Measurements from ENCODE around the gene SKI. TPM values are rescaled to one million over a fixed set of nuclear protein-coding genes. Genes with fewer than 3 reads are reported as not detected.

SKI gene
- total RNA-seq, 2 experiments from 2014 or later = 41.2 to 41.4 TPM

DNA sequence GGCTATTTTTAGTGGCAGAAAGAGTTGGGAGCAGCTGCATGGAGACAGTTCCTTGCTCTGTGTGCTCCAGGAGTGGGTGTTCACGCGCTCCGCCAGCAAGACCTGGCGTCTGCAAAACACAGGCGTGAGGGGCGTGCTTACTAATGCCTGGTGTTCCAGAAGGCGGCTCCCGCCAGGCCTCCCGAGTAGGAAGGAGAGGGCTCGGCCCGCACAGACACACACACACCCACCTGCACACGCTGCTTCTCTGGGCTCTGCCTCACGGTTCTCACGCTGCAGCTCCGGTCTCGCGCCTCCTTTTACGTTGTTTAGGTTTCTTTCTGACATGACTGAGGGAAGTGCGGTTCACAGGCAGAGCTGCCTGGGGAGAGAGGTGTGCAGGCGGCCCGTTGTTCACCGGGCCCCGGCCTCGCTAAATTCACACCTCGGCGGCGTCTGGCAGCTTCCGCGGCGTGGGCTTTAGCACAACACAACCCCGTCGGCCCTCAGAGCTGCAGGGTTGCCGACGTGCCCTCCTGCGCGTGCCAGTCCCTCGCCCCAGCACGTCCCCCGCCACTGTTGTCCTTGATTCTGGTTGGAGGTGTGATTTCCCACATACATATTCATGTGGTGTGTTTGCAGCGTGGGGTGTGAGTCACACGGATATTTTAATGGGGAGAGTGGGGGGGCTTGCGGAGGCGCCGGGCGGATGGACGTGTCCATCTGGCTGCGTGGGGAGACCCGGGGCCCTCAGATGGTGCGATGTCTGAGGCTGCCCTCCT lies 77.0 kb downstream of the SKI start:
- ChIA-PET POLR2A (no interaction called here), CTCF (no interaction called here)
- H3K4me3 Mint-ChIP-seq = no peak overlapping the region
- H3K27ac Mint-ChIP-seq = no peak overlapping the region
- peaks cover 30% of the 10 kb centered on the region for H3K4me1 Mint-ChIP-seq (ENCODE audit: low read depth)
- ATAC-seq (no peak), DNase-seq (no peak)
- no peaks in the 10 kb centered on the region for H3K27me3 Mint-ChIP-seq (ENCODE audit: low read depth)
- H3K36me3 Mint-ChIP-seq (ENCODE audit: low read depth) = peaks cover 39% of the 10 kb centered on the region
- no peaks in the 10 kb centered on the region for H3K9me3 Mint-ChIP-seq (ENCODE audit: insufficient read depth)

GRCh38 chr1:2306151-2306978 lies 78.2 kb downstream of the SKI start:
- DNase-seq (no peak), ATAC-seq (no peak)
- Mint-ChIP-seq H3K27me3 (ENCODE audit: low read depth) (no peaks in the 10 kb centered on the region), H3K4me3 (no peak overlapping the region), H3K36me3 (ENCODE audit: low read depth) (peaks cover 39% of the 10 kb centered on the region), H3K27ac (no peak overlapping the region), H3K9me3 (ENCODE audit: insufficient read depth) (no peaks in the 10 kb centered on the region), H3K4me1 (ENCODE audit: low read depth) (peaks cover 20% of the 10 kb centered on the region)
- ChIA-PET POLR2A (no interaction called here), CTCF (interaction anchor here (1.3 kb wide), 1 partner anchor 17 kb away, joined by 3 read pairs; no protein-coding TSS in a partner anchor)

GRCh38 chr1:2307064-2307605 lies 79.0 kb downstream of the SKI start:
- DNase-seq (no peak), ATAC-seq (no peak)
- ChIA-PET CTCF (interaction anchor here (1.3 kb wide), 1 partner anchor 18 kb away, joined by 3 read pairs; no protein-coding TSS in a partner anchor), POLR2A (interaction anchor here (0.6 kb wide), 1 partner anchor 52 kb away, joined by 3 read pairs; no protein-coding TSS in a partner anchor)
- peaks cover 16% of the 10 kb centered on the region for H3K4me1 Mint-ChIP-seq (ENCODE audit: low read depth)
- no peaks in the 10 kb centered on the region for H3K27me3 Mint-ChIP-seq (ENCODE audit: low read depth)
- H3K9me3 Mint-ChIP-seq (ENCODE audit: insufficient read depth) = no peaks in the 10 kb centered on the region
- no peak overlapping the region for H3K27ac Mint-ChIP-seq
- no peak overlapping the region for H3K4me3 Mint-ChIP-seq
- peaks cover 39% of the 10 kb centered on the region for H3K36me3 Mint-ChIP-seq (ENCODE audit: low read depth)

DNA sequence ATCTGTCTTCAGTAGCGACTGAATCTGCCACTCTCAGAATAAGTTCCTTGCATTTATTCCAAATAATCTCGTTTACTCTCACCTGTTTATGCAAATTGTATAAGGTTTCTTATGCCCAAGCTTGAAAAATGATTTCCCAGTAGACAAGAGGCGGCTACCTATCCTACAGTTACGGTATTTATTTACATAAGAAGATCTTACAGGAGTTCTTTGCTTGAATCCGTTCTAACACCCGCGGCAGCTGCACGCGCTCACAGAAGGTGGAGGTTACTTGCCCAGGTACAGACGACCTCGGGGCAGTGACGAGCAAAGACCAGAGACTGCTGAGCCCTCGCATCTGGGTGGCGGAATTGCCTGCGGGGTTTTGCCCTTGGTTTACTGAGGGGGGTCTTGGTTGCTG lies 79.9 kb downstream of the SKI start:
- ATAC-seq (no peak), DNase-seq (no peak)
- Mint-ChIP-seq H3K27me3 (ENCODE audit: low read depth) (no peaks in the 10 kb centered on the region), H3K9me3 (ENCODE audit: insufficient read depth) (no peaks in the 10 kb centered on the region), H3K36me3 (ENCODE audit: low read depth) (peaks cover 39% of the 10 kb centered on the region), H3K27ac (no peak overlapping the region), H3K4me1 (ENCODE audit: low read depth) (peaks cover 19% of the 10 kb centered on the region), H3K4me3 (no peak overlapping the region)
- CTCF ChIA-PET = no interaction called here
- POLR2A ChIA-PET = interaction anchor here (0.6 kb wide), 1 partner anchor 53 kb away, joined by 3 read pairs; no protein-coding TSS in a partner anchor

- ChIA-PET CTCF (no interaction called here), POLR2A (no interaction called here)
- Mint-ChIP-seq H3K4me3 (no peak overlapping the region), H3K36me3 (ENCODE audit: low read depth) (peaks cover 31% of the 10 kb centered on the region), H3K27ac (no peak overlapping the region), H3K9me3 (ENCODE audit: insufficient read depth) (no peaks in the 10 kb centered on the region), H3K4me1 (ENCODE audit: low read depth) (peaks cover 17% of the 10 kb centered on the region), H3K27me3 (ENCODE audit: low read depth) (no peaks in the 10 kb centered on the region)
- DNase-seq = no peak
- no peak for ATAC-seq
Observed at GRCh38 chr1:2308844-2309243, 80.7 kb downstream of the SKI start.

GRCh38 chr1:2310332-2311183 lies 82.4 kb downstream of the SKI start:
- CTCF ChIA-PET = interaction anchor here (1.7 kb wide), 1 partner anchor 116 kb away, joined by 7 read pairs; the partner anchor contains the start of gene FAAP20
- POLR2A ChIA-PET = interaction anchor here (0.9 to 1.5 kb wide), 3 partner anchors 9 to 116 kb away, joined by 3 to 5 read pairs (median 3); partner anchors contain the start of gene FAAP20
- no peaks in the 10 kb centered on the region for H3K27me3 Mint-ChIP-seq (ENCODE audit: low read depth)
- H3K4me1 Mint-ChIP-seq (ENCODE audit: low read depth) = peaks cover 20% of the 10 kb centered on the region
- DNase-seq (no peak), ATAC-seq (no peak)
- peaks cover 23% of the 10 kb centered on the region for H3K36me3 Mint-ChIP-seq (ENCODE audit: low read depth)
- no peak overlapping the region for H3K27ac Mint-ChIP-seq
- H3K4me3 Mint-ChIP-seq = no peak overlapping the region
- H3K9me3 Mint-ChIP-seq (ENCODE audit: insufficient read depth) = no peaks in the 10 kb centered on the region

DNA sequence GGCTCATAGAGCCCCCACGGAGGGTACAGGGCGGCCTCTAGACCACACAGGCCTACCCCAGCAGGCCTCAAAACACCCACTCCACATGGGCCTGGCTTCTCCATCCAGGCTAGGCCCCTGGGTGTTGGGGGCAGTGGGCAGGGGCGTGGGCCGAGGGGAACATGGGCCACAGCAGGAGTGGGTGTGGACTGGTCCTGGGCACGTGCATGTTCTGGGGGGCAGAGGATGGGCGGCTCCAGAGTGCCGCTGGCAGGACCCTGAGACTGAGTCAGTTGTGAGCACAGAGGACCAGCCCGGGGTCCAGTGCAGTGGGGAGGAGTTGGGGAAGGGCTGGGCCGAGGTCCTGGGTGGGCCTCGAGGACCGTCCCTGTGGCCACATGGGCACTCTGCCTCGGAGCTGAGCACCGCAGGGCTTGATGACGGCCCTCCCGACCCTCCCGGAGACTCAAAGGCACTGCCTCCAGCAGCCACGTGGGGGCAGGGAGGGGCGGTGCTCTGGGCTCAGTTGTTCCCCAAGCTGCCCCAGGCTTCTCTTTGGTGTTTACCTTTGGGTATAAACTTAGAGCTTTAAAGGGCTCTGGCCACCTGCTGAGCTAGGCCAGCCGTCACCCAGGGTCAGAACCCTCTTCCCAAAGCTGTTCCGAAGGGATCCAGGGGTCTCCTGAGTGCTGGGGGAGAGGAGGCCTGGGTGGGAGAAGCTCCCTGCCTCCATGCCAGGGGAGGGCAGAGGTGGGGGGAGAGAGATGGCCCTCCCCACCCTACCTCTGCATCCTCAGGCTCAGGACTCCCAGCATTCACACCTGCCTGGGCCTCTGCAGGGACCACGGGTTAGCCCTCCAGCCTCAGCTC lies 83.3 kb downstream of the SKI start:
- ATAC-seq (peak; percentile 51), DNase-seq (peak; percentile 66)
- Mint-ChIP-seq H3K27ac (peak overlapping the region; percentile 43), H3K4me1 (ENCODE audit: low read depth) (peaks cover 24% of the 10 kb centered on the region), H3K36me3 (ENCODE audit: low read depth) (peaks cover 19% of the 10 kb centered on the region), H3K4me3 (no peak overlapping the region), H3K9me3 (ENCODE audit: insufficient read depth) (no peaks in the 10 kb centered on the region), H3K27me3 (ENCODE audit: low read depth) (no peaks in the 10 kb centered on the region)
- ChIA-PET POLR2A (interaction anchor here (0.6 to 1.5 kb wide), 6 partner anchors 10 to 870 kb away, joined by 3 to 5 read pairs (median 4); partner anchors contain the start of gene FAAP20), CTCF (interaction anchor here (0.6 to 1.8 kb wide), 10 partner anchors 8 to 171 kb away, joined by 3 to 11 read pairs (median 4); partner anchors contain the start of gene FAAP20)

- H3K27ac Mint-ChIP-seq = peak overlapping the region; percentile 43
- H3K27me3 Mint-ChIP-seq (ENCODE audit: low read depth) = no peaks in the 10 kb centered on the region
- no peaks in the 10 kb centered on the region for H3K9me3 Mint-ChIP-seq (ENCODE audit: insufficient read depth)
- H3K4me3 Mint-ChIP-seq = no peak overlapping the region
- ChIA-PET POLR2A (interaction anchor here (0.6 to 1.5 kb wide), 4 partner anchors 11 to 871 kb away, joined by 3 to 5 read pairs (median 4); no protein-coding TSS in a partner anchor), CTCF (interaction anchor here (0.6 to 1.8 kb wide), 9 partner anchors 9 to 172 kb away, joined by 3 to 11 read pairs (median 3); partner anchors contain the start of gene FAAP20)
- H3K4me1 Mint-ChIP-seq (ENCODE audit: low read depth) = peaks cover 24% of the 10 kb centered on the region
- DNase-seq = no peak
- H3K36me3 Mint-ChIP-seq (ENCODE audit: low read depth) = peaks cover 15% of the 10 kb centered on the region
- ATAC-seq = no peak
Observed at GRCh38 chr1:2312160-2312514, 84.0 kb downstream of the SKI start.

DNA sequence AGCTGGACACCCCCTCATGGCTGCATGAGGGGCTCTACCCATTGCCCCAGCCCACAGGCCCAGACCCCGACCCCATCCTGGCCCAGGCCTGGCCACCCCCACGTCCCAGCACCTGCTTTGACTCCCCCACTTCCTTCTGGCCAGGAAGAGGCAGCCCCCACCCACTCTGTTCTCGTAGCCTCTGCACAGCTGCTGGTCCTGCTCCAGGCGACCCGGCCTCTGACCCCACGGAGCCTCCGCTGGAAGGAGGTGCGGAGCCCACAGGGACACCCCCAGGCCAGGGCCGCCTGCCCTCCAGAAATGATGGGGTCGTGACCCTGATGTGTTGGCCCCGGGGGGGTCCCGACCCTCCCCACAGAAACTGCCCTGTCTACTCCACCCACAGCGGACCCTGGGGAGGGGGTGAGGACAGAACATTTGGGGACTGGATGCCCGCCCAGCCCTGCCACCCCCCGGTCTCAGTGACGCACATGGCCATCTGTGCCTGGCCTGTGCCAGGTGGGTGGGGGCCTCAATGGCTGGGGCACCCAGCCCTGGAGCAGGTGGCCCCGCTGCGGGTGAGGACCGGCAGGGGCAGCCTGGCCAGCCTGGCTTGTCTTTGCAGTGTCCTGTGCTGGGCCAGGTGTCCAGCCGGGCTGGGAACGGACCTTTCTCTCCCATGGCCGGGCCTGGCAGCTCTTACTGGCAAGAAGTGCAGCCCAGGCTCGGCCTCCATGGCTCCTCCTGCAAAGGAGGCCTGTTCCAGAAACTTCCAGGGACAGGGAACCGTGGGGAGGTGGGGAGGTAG lies 84.6 kb downstream of the SKI start:
- no peak for ATAC-seq

More for the DNA sequence above, 84.6 kb downstream of the SKI start:
- H3K27me3 Mint-ChIP-seq (ENCODE audit: low read depth) = no peaks in the 10 kb centered on the region
- ChIA-PET POLR2A (interaction anchor here (0.6 to 1.5 kb wide), 4 partner anchors 12 to 871 kb away, joined by 3 to 5 read pairs (median 4); partner anchors contain the start of gene FAAP20), CTCF (interaction anchor here (0.6 to 1.8 kb wide), 9 partner anchors 9 to 172 kb away, joined by 3 to 11 read pairs (median 3); partner anchors contain the start of gene FAAP20)
- H3K27ac Mint-ChIP-seq = peak overlapping the region; percentile 11
- H3K4me3 Mint-ChIP-seq = no peak overlapping the region
- peaks cover 12% of the 10 kb centered on the region for H3K36me3 Mint-ChIP-seq (ENCODE audit: low read depth)
- H3K9me3 Mint-ChIP-seq (ENCODE audit: insufficient read depth) = no peaks in the 10 kb centered on the region
- peaks cover 22% of the 10 kb centered on the region for H3K4me1 Mint-ChIP-seq (ENCODE audit: low read depth)
- no peak for DNase-seq
